Right lung (tissue), 5 donors: Measurements from ENCODE around the gene CTDP1. TPM values are rescaled to one million over a fixed set of nuclear protein-coding genes. Genes with fewer than 3 reads are reported as not detected.

Experiments used
- DNase-seq, 2 donors: peaks; one replicate each; pipeline ENCODE4 v3.0.0-alpha.2; 2013
- polyA plus RNA-seq, 5 donors: library from polyadenylated mRNA; unstranded; fragments of 120-200 nt; gene quantifications; one replicate each; pipeline versions ENCODE4 v1.2.1 to v1.2.3, GENCODE V29; 2013; ENCODE audit warnings: inconsistent platforms in 1 of 5, low replicate concordance in 1 of 5; ENCODE audit not compliant: insufficient read length in 5 of 5, insufficient read depth in 1 of 5

Gene CTDP1
- polyA plus RNA-seq, 5 donors: 8.0 to 13.9 (median 10.1) TPM

DNA sequence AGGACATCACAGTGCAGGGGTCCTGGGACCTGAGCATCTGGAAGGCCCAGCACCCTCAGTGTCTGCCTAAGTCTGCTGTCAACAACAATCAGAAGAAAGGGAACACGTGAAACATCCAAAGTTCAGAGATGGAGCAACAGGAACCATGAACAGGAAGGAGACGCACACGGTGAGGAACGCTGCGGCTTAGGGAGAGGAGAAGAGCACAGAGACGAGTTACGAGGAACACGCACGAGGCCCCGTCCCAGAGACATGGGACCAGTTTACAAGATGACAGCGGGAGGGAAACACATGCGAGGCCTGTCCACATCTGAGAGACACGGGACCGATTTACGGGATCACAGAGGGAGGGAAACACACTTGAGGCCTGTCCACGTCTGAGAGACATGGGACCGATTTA lies 115.2 kb downstream of the CTDP1 start:
- no peak for DNase-seq

- DNase-seq: no peak
Measured at GRCh38 chr18:79795446-79795845, 115.8 kb downstream of the CTDP1 start.

- DNase-seq: no peak
Measured at GRCh38 chr18:79796016-79796415, 116.4 kb downstream of the CTDP1 start.

- DNase-seq: no peak
Measured at GRCh38 chr18:79796531-79797405, 117.2 kb downstream of the CTDP1 start.

DNA sequence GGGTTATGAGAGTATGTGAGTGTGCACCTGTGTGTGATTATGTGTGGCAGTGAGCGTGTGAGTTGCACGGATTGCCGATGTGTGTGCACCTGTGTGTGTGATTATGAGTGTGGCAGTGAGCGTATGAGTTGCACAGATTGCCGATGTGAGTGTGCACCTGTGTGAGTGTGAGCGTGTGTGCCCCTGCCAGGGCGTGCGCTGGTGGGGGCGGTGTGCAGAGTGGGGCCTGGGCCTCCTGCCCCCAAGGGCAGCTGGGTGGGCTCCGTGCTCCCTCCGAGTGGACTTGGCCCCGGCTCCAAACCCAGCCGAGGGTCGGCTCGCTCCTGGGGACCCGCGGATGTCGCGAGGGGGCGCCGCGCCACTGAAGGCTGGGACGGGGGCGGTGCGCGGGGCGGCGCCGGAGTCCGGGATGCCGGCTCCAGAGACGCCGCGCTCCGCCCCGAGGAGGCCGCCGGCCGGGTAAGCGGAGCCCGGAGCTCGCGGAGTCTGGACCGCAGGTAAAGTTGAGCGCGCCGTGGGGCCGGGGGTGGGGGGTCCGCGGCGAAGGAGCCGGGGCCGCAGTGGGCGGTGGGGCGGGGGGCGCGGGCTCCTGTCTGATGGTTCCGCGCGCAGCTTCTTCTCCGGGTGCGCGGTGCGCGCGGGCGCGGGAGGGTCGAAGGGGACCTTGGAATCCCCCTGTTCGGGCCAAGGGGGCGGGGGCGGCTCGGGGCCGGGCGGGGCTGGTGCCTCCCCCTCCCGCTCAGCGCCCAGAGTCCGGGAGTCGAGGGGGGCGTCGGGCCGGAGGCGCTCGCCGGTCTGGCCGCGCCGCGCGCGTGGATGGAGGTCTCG lies 118.1 kb downstream of the CTDP1 start, which contains the start of gene KCNG2:
KCNG2 (plus strand) TSS at position 421 of the 828 bp plus-strand sequence. CDS start 65,730 bp downstream, outside the sequence.
- peak in 1 of 2 donors; percentile 28 for DNase-seq

DNA sequence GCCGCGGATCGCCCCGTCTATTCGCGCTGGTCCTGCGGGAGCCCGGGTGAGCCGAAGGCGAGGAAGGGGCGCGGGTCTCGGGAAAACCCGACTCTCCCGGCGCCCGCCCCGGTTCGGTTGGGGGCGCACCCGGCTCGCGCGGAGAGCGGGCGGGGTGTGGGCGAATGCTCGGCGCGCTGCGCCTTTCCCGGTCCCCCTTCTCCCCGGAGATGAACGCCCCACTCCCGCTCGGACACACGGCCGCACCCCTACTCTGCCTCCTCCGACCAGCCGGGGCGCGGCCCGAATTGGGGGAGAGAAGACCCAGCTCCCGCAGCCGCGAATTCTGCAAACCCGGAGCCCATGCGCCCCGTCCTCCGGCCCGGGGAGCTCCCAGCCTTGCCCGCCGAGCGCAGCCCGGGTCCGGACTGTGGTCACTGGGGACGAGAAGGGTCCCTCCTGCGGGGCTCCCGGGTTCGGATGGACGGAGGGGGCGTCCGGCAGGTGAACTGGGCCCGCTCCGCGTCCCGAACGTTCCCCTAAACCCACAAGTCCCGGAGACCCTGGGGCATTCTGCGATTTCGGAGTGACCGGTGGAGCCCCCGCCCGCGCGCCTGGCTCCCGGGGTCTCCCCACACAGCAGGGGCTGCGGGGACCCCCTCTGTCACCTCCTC lies 118.9 kb downstream of the CTDP1 start:
- no peak for DNase-seq

DNA sequence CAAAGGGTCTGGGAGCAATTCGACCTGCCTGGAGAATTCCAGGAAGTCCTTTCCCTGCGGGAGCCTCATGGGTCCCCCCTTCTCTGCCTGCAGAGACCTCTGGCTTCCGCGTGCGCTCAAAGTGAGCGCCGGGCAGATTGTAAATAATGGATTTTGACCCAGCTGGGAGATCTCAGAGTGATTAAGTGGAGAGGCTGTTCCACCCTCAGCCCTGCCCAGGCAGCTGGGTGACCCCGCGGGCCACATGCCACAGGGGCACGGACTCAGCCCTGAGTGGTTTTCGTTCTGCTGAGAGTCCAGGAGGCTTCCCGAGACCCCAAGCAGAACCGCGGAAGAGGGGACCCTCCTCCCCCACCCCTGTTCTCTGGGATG lies 119.4 kb downstream of the CTDP1 start:
- DNase-seq: no peak

- no peak for DNase-seq
Measured at GRCh38 chr18:79799619-79800370, 120.2 kb downstream of the CTDP1 start.

DNA sequence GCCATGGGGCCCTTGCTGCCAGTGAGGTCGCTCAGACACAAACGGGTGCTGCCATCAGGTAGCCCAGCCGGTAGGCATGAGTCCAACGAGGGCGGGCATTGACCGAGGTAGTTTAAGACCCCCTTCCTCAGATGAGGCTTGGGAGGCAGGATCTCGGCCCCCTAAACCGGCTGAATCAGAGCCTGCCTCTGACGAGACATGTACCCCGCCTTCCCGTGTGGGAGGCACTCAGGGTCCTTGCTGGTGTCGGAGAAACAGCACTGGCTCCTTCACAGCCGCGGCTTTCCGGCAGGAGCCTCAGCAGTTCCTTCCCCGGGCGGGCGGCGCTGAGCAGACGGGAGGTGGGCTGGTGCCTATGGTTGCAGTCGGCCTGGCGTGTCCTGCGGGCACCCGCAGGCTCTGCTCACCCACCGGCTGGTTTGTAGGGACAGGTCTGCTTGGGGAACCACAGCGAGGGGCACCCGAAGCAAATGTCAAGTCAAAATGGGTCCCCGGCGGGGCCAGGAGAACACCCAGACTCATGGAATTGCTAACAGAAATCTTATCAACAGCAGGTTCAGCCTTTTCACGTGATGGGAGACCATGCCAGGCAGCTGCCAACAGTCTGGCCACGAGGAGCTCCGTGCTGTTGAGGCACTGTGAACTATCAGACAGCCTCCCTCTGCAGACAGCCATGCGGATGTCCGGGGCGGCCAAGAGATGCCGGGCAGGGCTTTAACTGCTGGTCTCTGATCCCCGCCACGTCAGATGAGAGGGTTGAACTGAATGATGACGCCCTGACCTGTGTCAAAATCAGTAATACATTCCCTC lies 121.0 kb downstream of the CTDP1 start:
- DNase-seq: no peak

- no peak for DNase-seq
Measured at GRCh38 chr18:79801217-79801616, 121.6 kb downstream of the CTDP1 start.

DNA sequence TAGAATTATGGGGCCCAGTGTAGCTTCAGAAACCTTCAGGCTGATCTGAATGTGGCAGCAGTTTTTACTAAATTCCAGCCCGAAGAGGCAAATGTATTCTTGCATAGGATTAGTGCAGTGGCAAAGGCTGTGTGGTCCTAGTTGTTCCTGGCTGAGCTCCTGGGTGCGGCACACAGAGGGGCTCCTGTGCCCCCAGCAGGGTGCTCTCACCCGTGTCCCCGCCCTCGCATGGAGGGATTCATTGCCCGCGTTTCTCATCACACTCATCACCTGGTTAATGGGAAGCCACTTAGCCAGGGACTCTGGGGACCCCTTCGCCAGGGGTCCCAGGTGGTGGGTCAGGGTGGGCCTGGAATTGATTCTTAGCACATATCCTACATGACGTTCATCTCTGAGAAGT lies 122.0 kb downstream of the CTDP1 start:
- DNase-seq: no peak

- no peak for DNase-seq
Measured at GRCh38 chr18:79802298-79802697, 122.7 kb downstream of the CTDP1 start.

GRCh38 chr18:79803611-79804051 lies 124.0 kb downstream of the CTDP1 start:
- DNase-seq: no peak

Other genes with a start within 250 kb of the CTDP1 start
- gene KCNG2, start 118.1 kb downstream of the CTDP1 start, polyA plus RNA-seq: under 1 TPM; 0.16 to 0.35 (median 0.23) TPM